NK-92 (cell line): ENCODE measurements around the gene CERCAM.
"Not testable (repeated sequence)": the region's sequence is repeated elsewhere in the genome, so short reads cannot be mapped to it uniquely, and the experiment has no call there.

Experiments
- DNase-seq: peaks from one replicate; lab custom pipeline; 2025; ENCODE audit not compliant: unreplicated experiment; lab: John Stamatoyannopoulos, UW

The CERCAM gene

GRCh38 chr9:128419061-128419925, 1.4 kb upstream of the CERCAM start:
- no peak for DNase-seq

- no peak for DNase-seq
Measured at GRCh38 chr9:128420060-128420650, 502 bp upstream of the CERCAM start.

DNA sequence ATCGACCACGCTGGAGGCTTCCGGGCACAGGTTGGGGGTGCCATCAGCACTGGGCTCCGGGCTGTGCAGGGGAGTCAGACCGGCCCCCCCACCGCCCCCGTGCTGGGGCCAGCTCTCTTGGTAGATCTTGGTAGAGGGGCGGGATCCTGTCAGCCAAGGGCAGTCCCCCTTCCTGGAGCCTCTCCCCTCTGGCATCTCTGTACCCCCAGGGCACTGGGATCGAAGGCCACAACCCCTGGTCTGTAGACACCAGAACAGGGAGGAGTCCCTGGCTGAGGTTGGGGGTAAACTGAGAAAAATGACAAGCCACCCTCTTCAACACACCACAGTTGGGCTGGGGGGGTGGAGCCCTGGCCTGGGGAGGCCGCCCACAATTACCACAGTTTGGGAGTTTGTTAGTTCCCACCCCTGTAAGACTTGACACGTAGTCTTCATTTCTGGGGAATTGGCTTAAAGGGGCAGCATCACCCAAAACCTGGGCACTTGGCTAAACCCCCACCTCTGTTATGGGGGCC, 882 bp downstream of the CERCAM start:
- DNase-seq = no peak

DNA sequence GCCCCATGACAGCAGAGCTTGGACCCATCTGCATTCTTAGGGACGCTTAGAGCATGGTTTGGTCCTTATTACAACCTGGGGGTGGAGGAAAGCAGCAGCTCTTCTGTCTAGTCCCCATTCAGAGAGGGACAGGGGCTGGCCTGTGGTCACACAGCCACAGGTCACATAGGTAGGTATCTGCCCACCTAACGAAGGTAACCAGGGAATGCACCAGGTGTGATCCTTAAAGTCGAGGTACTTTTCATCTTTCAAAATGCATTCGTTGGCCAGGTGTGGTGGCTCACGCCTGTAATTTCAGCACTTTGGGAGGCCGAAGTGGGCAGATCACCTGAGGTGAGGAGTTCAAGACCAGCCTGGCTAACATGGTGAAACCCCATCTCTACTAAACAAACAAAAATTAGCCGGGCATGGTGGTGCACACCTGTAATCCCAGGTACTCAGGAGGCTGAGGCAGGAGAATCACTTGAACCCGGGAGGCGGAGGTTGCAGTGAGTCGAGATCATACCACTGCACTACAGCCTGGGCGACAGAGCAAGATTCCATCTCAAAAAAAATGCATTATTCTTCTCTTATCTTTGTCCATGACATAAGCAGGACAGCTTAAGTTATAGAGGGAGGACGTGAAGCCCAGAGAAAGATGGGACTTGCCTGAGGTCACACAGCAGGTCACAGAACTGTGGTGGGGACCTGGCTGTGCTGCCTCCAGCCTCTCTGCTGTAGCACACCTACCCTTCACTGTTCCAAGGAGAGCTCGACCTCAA, 1.5 kb downstream of the CERCAM start:
- not testable (repeated sequence) for DNase-seq

GRCh38 chr9:128422783-128423150, 2.1 kb downstream of the CERCAM start:
- DNase-seq = no peak

- not testable (repeated sequence) for DNase-seq
Measured at GRCh38 chr9:128423356-128423755, 2.7 kb downstream of the CERCAM start.

DNA sequence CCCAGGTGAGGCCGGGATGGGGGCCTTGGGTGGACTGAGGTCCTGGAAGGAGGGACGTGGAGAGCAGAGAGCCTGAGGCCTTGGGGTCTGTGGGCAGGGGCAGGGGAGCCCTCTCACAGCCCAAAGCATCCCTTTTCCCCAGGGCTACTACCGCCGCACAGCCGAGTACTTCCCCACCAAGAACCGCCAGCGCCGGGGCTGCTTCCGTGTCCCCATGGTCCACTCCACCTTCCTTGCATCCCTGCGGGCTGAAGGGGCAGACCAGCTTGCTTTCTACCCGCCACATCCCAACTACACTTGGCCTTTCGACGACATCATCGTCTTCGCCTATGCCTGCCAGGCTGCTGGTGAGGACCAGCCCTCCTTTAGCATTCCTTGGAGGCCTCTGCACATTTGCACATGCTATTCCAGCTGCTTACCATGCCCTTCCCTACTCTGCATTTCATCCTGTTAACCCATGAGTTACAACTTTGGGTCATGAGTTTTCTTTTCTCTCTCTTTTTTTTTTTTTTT, 3.7 kb downstream of the CERCAM start:
- no peak for DNase-seq

DNA sequence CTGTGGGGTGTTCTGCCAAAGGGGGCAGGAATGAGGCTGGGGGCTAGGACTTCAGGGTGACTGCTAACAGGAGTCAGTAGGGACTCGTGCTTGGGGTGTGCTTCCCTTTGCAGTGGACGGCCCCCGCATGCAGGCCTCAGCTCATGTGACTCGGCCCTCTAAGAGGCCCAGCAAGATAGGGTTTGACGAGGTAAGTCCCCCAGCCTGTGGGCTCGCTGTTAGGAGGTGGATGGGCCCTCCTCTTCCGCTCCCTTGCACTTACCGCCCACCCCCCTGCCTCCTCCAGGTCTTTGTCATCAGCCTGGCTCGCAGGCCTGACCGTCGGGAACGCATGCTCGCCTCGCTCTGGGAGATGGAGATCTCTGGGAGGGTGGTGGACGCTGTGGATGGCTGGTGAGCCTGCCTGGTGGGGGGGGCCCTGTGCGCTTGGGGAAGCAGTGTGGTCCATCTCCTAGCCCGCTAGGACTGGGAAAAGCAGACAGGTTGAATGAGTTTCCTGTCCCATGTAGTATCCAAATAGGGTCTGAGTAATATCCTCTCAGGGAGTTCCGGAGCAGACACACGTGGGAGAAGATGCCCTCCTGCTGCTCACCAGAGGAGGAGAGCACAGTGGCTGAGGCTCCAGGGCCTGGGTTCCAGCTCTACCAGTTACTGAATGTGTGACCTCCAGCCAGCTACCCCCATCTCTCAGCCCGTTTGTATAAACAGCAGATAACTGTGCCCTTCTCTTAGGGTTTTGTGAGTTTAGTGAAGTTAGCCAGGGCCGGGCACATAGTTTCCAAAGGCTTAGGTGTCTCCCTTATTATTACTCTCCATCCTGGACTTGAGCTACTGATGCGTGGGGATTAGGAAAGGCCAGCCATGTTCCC, 8.2 kb downstream of the CERCAM start:
- DNase-seq = no peak

- no peak for DNase-seq
Measured at GRCh38 chr9:128429513-128430086, 8.9 kb downstream of the CERCAM start.

GRCh38 chr9:128431207-128431606, 10.6 kb downstream of the CERCAM start:
- no peak for DNase-seq

- no peak for DNase-seq
Measured at GRCh38 chr9:128434340-128434739, 13.7 kb downstream of the CERCAM start.

GRCh38 chr9:128435611-128436010, 15.0 kb downstream of the CERCAM start:
- DNase-seq = no peak

- no peak for DNase-seq
Measured at GRCh38 chr9:128438343-128439109, 17.9 kb downstream of the CERCAM start.

- DNase-seq = no peak
Measured at GRCh38 chr9:128439273-128439672, 18.6 kb downstream of the CERCAM start.

DNA sequence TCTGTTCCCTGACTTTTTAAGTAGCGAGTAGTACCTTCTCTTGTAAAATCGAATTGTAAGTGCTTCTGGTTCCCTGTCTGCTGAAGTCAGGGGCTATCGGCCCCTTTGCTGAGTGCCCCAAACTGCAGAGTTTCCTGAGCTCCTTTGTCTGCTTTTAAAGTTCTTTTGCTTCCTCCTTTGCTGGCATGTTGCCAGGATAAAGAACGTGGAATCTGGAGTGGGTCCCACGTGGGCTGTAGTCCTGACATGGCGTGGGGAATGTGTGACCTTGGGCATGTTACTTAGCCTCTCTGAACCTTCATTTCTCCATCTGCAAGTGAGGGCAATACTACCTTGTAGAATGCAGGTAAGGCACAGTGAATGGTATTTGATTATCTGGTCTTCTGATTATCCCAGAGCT, 21.5 kb downstream of the CERCAM start:
- DNase-seq = no peak

DNA sequence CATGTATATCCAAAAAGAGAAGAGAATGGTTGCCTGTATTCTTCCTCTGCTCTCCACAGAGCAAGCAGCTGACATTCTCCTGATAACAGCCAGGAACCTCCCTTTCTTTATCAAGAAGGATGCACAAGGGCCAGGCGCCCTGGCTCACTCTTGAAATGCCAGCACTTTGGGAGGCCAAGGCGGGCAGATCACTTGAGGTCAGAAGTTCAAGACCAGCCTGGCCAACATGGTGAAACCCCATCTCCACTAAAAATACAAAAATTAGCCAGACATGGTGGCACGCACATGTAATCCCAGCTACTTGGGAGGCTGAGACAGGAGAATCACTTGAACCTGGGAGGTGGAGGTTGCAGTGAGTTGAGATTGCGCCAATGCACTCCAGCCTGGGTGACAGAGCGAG, 25.8 kb downstream of the CERCAM start:
- DNase-seq = not testable (repeated sequence)

- no peak for DNase-seq
Measured at GRCh38 chr9:128448746-128449145, 28.1 kb downstream of the CERCAM start.

GRCh38 chr9:128454991-128455390, 34.3 kb downstream of the CERCAM start:
- no peak for DNase-seq

GRCh38 chr9:128455849-128456612, 35.4 kb downstream of the CERCAM start, which contains the start of gene ODF2:
TSS of gene ODF2 (plus strand) at chr9:128456006. CDS start at chr9:128456092, 86 bp downstream.
- peak; percentile 91 for DNase-seq
